H1 (cell line): ENCODE measurements around the gene GPSM1. TPM values are rescaled to one million over a fixed set of nuclear protein-coding genes. Genes with fewer than 3 reads are reported as not detected.

Experiments used
- CTCF ChIA-PET: fragments of 300-600 bp; sonication (Branson Sonifier 250); formaldehyde crosslinking; loops from one replicate; lab custom pipeline; 2021; ENCODE audit not compliant: partially characterized antibody; lab: Charles Lee
- POLR2A ChIA-PET: fragments of 300-600 bp; sonication (Branson Sonifier 250); formaldehyde crosslinking; loops from one replicate; lab custom pipeline; 2021; ENCODE audit warnings: inconsistent platforms; ENCODE audit not compliant: partially characterized antibody; lab: Charles Lee
- DNase-seq, 2 experiments: peaks; one replicate each; pipeline versions ENCODE4 v3.0.0 to v3.0.0-alpha.2; 2010 to 2022; ENCODE audit warnings: low spot score in 2 of 2, low read depth in 1 of 2, mixed read lengths in 1 of 2
- FAIRE-seq: peaks from 2 replicates; lab custom pipeline; 2011; peaks lifted over from hg19 to GRCh38; lab: Jason Lieb, UNC
- H2AFZ ChIP-seq: 2 replicates; pipeline ENCODE4 v1.8.1; 2012; ENCODE audit warnings: low read length, inconsistent platforms
- H2AK5ac ChIP-seq: 2 replicates; pipeline ENCODE4 v1.6.1; 2013; ENCODE audit warnings: low read depth, low read length
- H2BK120ac ChIP-seq: replicated peaks from 2 replicates; pipeline ENCODE3; 2013; ENCODE audit warnings: low read depth, low read length, inconsistent platforms
- H2BK12ac ChIP-seq: 2 replicates; pipeline ENCODE4 v1.6.1; 2013; ENCODE audit warnings: low read depth, low read length
- H2BK15ac ChIP-seq: 2 replicates; pipeline ENCODE4 v1.6.1; 2013; ENCODE audit warnings: low read length
- H2BK20ac ChIP-seq: 2 replicates; pipeline ENCODE4 v1.6.1; 2013; ENCODE audit warnings: low read length
- H2BK5ac ChIP-seq: 2 replicates; pipeline ENCODE4 v1.6.1; 2013; ENCODE audit warnings: low read depth, low read length
- H3K14ac ChIP-seq: 2 replicates; pipeline ENCODE4 v1.6.1; 2013; ENCODE audit warnings: inconsistent platforms; ENCODE audit not compliant: insufficient read length
- H3K18ac ChIP-seq: 2 replicates; pipeline ENCODE4 v1.6.1; 2013; ENCODE audit warnings: low read length; ENCODE audit errors: extremely low read depth
- H3K23ac ChIP-seq: 2 replicates; pipeline ENCODE4 v1.6.1; 2013; ENCODE audit warnings: inconsistent platforms; ENCODE audit not compliant: insufficient read length
- H3K23me2 ChIP-seq: 2 replicates; pipeline ENCODE4 v1.6.1; 2013; ENCODE audit warnings: low read depth, low read length
- H3K27ac ChIP-seq: 2 replicates; pipeline ENCODE4 v1.6.1; 2011; ENCODE audit warnings: low read depth, low read length, inconsistent platforms
- H3K27me3 ChIP-seq, 4 experiments: replicated peaks in 1 of 4; 1 replicate in 1 of 4; 2 replicates in 3 of 4; pipeline versions ENCODE4 v1.6.1 to v1.8.1; 2011 to 2013; ENCODE audit warnings: low read length in 3 of 4, mild to moderate bottlenecking in 3 of 4, inconsistent platforms in 2 of 4, mixed read lengths in 2 of 4, moderate library complexity in 1 of 4; ENCODE audit not compliant: control insufficient read depth in 3 of 4, insufficient read depth in 3 of 4; ENCODE audit errors: extremely low read depth in 1 of 4
- H3K36me3 ChIP-seq, 4 experiments: 2 replicates each; pipeline versions ENCODE4 v1.6.1 to v1.8.1; 2011 to 2013; ENCODE audit warnings: mild to moderate bottlenecking in 4 of 4, low read length in 3 of 4, moderate library complexity in 2 of 4, control low read depth in 1 of 4, inconsistent platforms in 1 of 4; ENCODE audit not compliant: insufficient read depth in 4 of 4, control insufficient read depth in 2 of 4
- H3K4ac ChIP-seq: replicated peaks from 2 replicates; pipeline ENCODE3; 2013; ENCODE audit warnings: low read length, low read depth, mixed read lengths, inconsistent platforms; ENCODE audit not compliant: insufficient read length
- H3K4me1 ChIP-seq, 4 experiments: replicated peaks in 1 of 4; 1 replicate in 1 of 4; 2 replicates in 3 of 4; pipeline versions ENCODE4 v1.6.1 to v1.8.1; 2011 to 2013; ENCODE audit warnings: low read length in 3 of 4, inconsistent platforms in 2 of 4, mixed read lengths in 1 of 4; ENCODE audit not compliant: insufficient read depth in 4 of 4, control insufficient read depth in 3 of 4
- H3K4me2 ChIP-seq, 2 experiments: 2 replicates each; pipeline versions ENCODE4 v1.6.1 to v1.8.1; 2011 to 2013; ENCODE audit warnings: low read depth in 2 of 2, low read length in 2 of 2, control low read depth in 1 of 2, inconsistent platforms in 1 of 2, mild to moderate bottlenecking in 1 of 2; ENCODE audit not compliant: insufficient read depth in 1 of 2
- H3K4me3 ChIP-seq, 4 experiments: fragments of 200-600, 300-600 bp in 1 of 4; sonication (generic), shearing (Covaris generic), sonication (Bioruptor Twin) in 1 of 4; 2 replicates each; pipeline versions ENCODE4 v1.5.1 to v1.8.1; 2011 to 2016; ENCODE audit warnings: low read length in 4 of 4, low read depth in 3 of 4, control low read depth in 2 of 4, inconsistent platforms in 2 of 4, mild to moderate bottlenecking in 2 of 4, mixed read lengths in 1 of 4, moderate library complexity in 1 of 4; ENCODE audit not compliant: insufficient read depth in 2 of 4; ENCODE audit errors: extremely low read depth in 1 of 4
- H3K56ac ChIP-seq: replicated peaks from 2 replicates; pipeline ENCODE3; 2013; ENCODE audit warnings: low read depth, mild to moderate bottlenecking, mixed read lengths, low read length, inconsistent platforms; ENCODE audit not compliant: insufficient read length
- H3K79me1 ChIP-seq: 2 replicates; pipeline ENCODE4 v1.6.1; 2013; ENCODE audit warnings: low read depth, low read length, control low read depth
- H3K79me2 ChIP-seq, 2 experiments: 2 replicates each; pipeline versions ENCODE4 v1.6.1 to v1.8.1; 2012 to 2013; ENCODE audit warnings: low read length in 2 of 2, mild to moderate bottlenecking in 2 of 2, inconsistent platforms in 1 of 2; ENCODE audit not compliant: insufficient read depth in 2 of 2, control insufficient read depth in 1 of 2
- H3K9ac ChIP-seq, 4 experiments: replicated peaks in 1 of 4; 1 replicate in 1 of 4; 2 replicates in 3 of 4; pipeline versions ENCODE4 v1.6.1 to v1.8.1; 2011 to 2013; ENCODE audit warnings: low read depth in 3 of 4, low read length in 3 of 4, control low read depth in 2 of 4, mild to moderate bottlenecking in 2 of 4, moderate library complexity in 2 of 4, inconsistent platforms in 1 of 4; ENCODE audit errors: extremely low read depth in 1 of 4
- H3K9me3 ChIP-seq, 2 experiments: 2 replicates each; pipeline versions ENCODE4 v1.6.1 to v1.8.1; 2012 to 2013; ENCODE audit warnings: mild to moderate bottlenecking in 2 of 2, moderate library complexity in 2 of 2, control low read depth in 1 of 2, inconsistent platforms in 1 of 2, low read depth in 1 of 2, low read length in 1 of 2, mixed read lengths in 1 of 2; ENCODE audit not compliant: insufficient read depth in 2 of 2
- H4K20me1 ChIP-seq, 2 experiments: replicated peaks in 1 of 2; 2 replicates each; pipeline versions ENCODE3 to v1.8.1; 2011 to 2013; ENCODE audit warnings: inconsistent platforms in 2 of 2, low read length in 2 of 2, mild to moderate bottlenecking in 1 of 2; ENCODE audit not compliant: insufficient read depth in 2 of 2, control insufficient read depth in 1 of 2
- H4K5ac ChIP-seq: 2 replicates; pipeline ENCODE4 v1.6.1; 2013; ENCODE audit warnings: low read length, low read depth, mixed read lengths, inconsistent platforms; ENCODE audit not compliant: insufficient read length
- H4K8ac ChIP-seq: 2 replicates; pipeline ENCODE4 v1.8.0; 2013; ENCODE audit warnings: mild to moderate bottlenecking, moderate library complexity, low read length, inconsistent platforms; ENCODE audit not compliant: insufficient read depth; ENCODE audit errors: extremely low read depth
- H4K91ac ChIP-seq: replicated peaks from 2 replicates; pipeline ENCODE3; 2013; ENCODE audit warnings: low read length, mixed read lengths, inconsistent platforms; ENCODE audit not compliant: insufficient read length
- GABPA ChIP-seq: IDR thresholded peaks from 2 replicates; pipeline ENCODE4 v1.6.1; 2011; ENCODE audit warnings: mild to moderate bottlenecking, low read length, moderate library complexity, borderline replicate concordance; ENCODE audit not compliant: insufficient read depth
- SIRT6 ChIP-seq: IDR thresholded peaks from one replicate; pipeline ENCODE4 v1.7.1; 2012; ENCODE audit warnings: low read length, inconsistent platforms
- WGBS, 2 experiments: shearing (Covaris generic) in 1 of 2; methylation state at CpG; one replicate each; pipeline versions ENCODE4 v1.1.6 to v1.1.7; 2013 to 2015; ENCODE audit warnings: low lambda C conversion rate in 2 of 2, mixed read lengths in 2 of 2, inconsistent platforms in 1 of 2, low coverage in 1 of 2, missing lambda C conversion rate in 1 of 2; ENCODE audit not compliant: insufficient replicate concordance in 2 of 2, insufficient coverage in 1 of 2, insufficient read length in 1 of 2; ENCODE audit errors: extremely low coverage in 1 of 2, missing lambda C conversion rate in 1 of 2; 5-methylcytosine and 5-hydroxymethylcytosine counted together
- polyA plus RNA-seq, 7 experiments: library from polyadenylated mRNA; depleted of rRNA in 3 of 7; stranded (reverse) in 5 of 7; unstranded in 2 of 7; fragments of >200 nt in 5 of 7; fragments of 200-250 nt in 2 of 7; gene quantifications; 1 replicate in 5 of 7; 2 replicates in 1 of 7; 4 replicates in 1 of 7; pipeline versions ENCODE4 v1.2.1 to v1.2.3, GENCODE V29; 2011 to 2013; ENCODE audit warnings: missing spikeins in 2 of 7, mixed read lengths in 2 of 7
- total RNA-seq: library from RNA; stranded (reverse); fragmentation: NEBNext Ultra II Directional; extraction: Animal tissue kit (Norgen Biotek cat#: 25700); gene quantifications from 2 replicates; pipeline ENCODE4 v1.2.1, GENCODE V29; 2021

GPSM1 gene
- total and polyA plus RNA-seq, 2 of the 8 experiments (the other 6 are each of a cell fraction or from before 2014, with no cell fraction given), result 12.8 to 18.0 TPM

DNA sequence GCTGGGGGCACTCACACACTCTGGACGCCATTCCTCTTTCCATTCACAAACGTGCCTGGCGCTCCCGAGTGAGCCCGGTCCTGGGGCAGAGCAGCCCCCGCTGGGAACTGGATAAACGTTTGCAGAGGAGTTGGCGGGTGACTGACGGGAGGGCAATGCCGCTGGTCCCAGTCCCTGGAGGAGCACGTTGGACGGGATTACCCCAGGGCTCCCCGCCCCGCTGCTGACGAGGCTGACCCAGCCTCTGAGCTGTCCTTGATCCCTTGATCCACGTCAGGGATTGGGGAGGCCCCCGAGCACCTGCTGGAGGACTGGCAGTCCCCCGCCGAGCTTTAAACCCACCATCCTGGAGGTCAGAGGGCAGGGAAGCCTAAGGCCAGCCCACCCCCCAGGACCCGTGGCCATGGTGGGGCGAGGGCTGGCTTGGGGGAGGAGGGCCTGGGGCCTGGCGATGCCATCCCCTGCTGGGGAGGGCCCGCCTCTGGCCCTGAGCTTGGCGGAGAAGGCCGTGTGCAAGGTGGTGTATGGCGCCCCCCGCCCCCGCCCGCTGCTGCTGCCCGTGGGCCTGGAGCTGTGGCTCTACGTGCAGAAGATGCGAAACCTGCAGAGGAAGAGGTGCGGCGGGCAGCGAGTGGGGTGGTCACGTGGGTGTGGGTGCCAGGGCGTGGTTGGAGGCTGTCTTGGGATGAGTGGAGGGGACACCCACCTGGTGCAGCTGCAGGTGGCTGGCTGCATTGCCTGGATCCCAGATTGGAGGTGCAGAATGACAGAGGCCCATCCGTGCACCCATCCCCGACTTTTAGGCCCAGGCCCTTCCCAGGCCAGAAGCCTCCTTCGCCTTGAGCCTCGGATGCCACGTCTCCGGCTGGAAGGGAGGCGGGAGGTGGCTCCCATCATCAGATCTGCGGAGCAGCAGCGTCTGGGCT lies 4.5 kb downstream of the GPSM1 start:
- Histone ChIP-seq H3K79me1 (0 out of 2 replicates have a peak, but pooled peaks cover 2% of the 10 kb centered on the region), H3K9ac (no peak overlapping the region), H2AK5ac (no peak overlapping the region), H2BK5ac (no peak overlapping the region), H3K56ac (no peak overlapping the region), H3K4ac (no peak overlapping the region), H3K23ac (no peak overlapping the region), H2BK12ac (no peak overlapping the region), H3K9me3 (no peaks in the 10 kb centered on the region), H2BK120ac (no peak overlapping the region), H3K18ac (no peak overlapping the region), H4K8ac (no peak overlapping the region), H4K20me1 (peaks cover 0 to 8% of the 10 kb centered on the region in 2 experiments), H3K27ac (no peak overlapping the region), H2AFZ (no peak overlapping the region), H3K14ac (no peak overlapping the region), H3K4me1 (peaks cover 0 to 19% (median 10%) of the 10 kb centered on the region in 4 experiments; a peak in 6 of 7 replicates), H4K91ac (no peak overlapping the region), H3K27me3 (no peaks in the 10 kb centered on the region), H3K23me2 (peaks cover 4% of the 10 kb centered on the region; the same call in 1 of the 2 replicates), H2BK15ac (no peak overlapping the region), H2BK20ac (no peak overlapping the region), H4K5ac (no peak overlapping the region), H3K4me3 (no peak overlapping the region), H3K36me3 (no peaks in the 10 kb centered on the region), H3K4me2 (no peak overlapping the region), H3K79me2 (no peaks in the 10 kb centered on the region)
- ChIA-PET CTCF (no interaction called here), POLR2A (interaction anchor here (0.9 to 2.8 kb wide), 3 partner anchors 10 to 31 kb away, joined by 3 to 7 read pairs (median 4); partner anchors contain the start of gene DNLZ)
- FAIRE-seq (no peak), DNase-seq (no peak)
- WGBS, 2 experiments, result 93% methylated on average over 39 of the region's 46 CpGs; no CpG with 5 or more reads in 1 of the 2 experiments
- TF ChIP-seq SIRT6 (no peak), GABPA (0 out of 2 replicates have a peak, but pooled peaks have one; percentile 45)
